H9 (cell line): ENCODE measurements around the gene EML3. TPM values are rescaled to one million over a fixed set of nuclear protein-coding genes. Genes with fewer than 3 reads are reported as not detected.

Experiments used
- DNase-seq: peaks from one replicate; pipeline ENCODE4 v3.0.0-alpha.2; 2017
- H2AFZ ChIP-seq: one replicate; pipeline ENCODE4 v1.6.1; 2013; ENCODE audit warnings: mild to moderate bottlenecking, low read length, control low read depth, moderate library complexity
- H2AK5ac ChIP-seq: 2 replicates; pipeline ENCODE4 v1.6.1; 2013; ENCODE audit warnings: low read length, control low read depth, mixed read lengths; ENCODE audit not compliant: insufficient read length
- H2BK120ac ChIP-seq: one replicate; pipeline ENCODE4 v1.6.1; 2013; ENCODE audit warnings: low read depth, mild to moderate bottlenecking, low read length, control low read depth, inconsistent platforms; ENCODE audit not compliant: poor library complexity, severe bottlenecking
- H2BK12ac ChIP-seq: 2 replicates; pipeline ENCODE4 v1.6.1; 2013; ENCODE audit warnings: low read length, control low read depth, mixed read lengths, low read depth; ENCODE audit not compliant: insufficient read length
- H2BK15ac ChIP-seq: 2 replicates; pipeline ENCODE4 v1.6.1; 2013; ENCODE audit warnings: low read depth, low read length, control low read depth
- H2BK20ac ChIP-seq: one replicate; pipeline ENCODE4 v1.6.1; 2013; ENCODE audit warnings: low read depth, mild to moderate bottlenecking, low read length, control low read depth, inconsistent platforms; ENCODE audit not compliant: poor library complexity, severe bottlenecking
- H2BK5ac ChIP-seq: 2 replicates; pipeline ENCODE4 v1.6.1; 2013; ENCODE audit warnings: low read length, control low read depth, mixed read lengths; ENCODE audit not compliant: insufficient read length
- H3K14ac ChIP-seq: 2 replicates; pipeline ENCODE4 v1.6.1; 2013; ENCODE audit warnings: low read length, control low read depth; ENCODE audit not compliant: insufficient read depth
- H3K18ac ChIP-seq: 2 replicates; pipeline ENCODE4 v1.6.1; 2013; ENCODE audit warnings: low read depth, mild to moderate bottlenecking, mixed read lengths, low read length, control low read depth; ENCODE audit not compliant: insufficient read length
- H3K23ac ChIP-seq: 2 replicates; pipeline ENCODE4 v1.6.1; 2013; ENCODE audit warnings: low read length, control low read depth, mixed read lengths, low read depth; ENCODE audit not compliant: insufficient read length
- H3K23me2 ChIP-seq: 2 replicates; pipeline ENCODE4 v1.6.1; 2013; ENCODE audit warnings: low read depth, mild to moderate bottlenecking, mixed read lengths, low read length, control low read depth; ENCODE audit not compliant: insufficient read length, poor library complexity, severe bottlenecking
- H3K27ac ChIP-seq: 2 replicates; pipeline ENCODE4 v1.5.1; 2013; ENCODE audit warnings: low read length, control low read depth, mixed read lengths, low read depth; ENCODE audit not compliant: insufficient read length
- H3K27me3 ChIP-seq: 2 replicates; pipeline ENCODE4 v1.6.1; 2013; ENCODE audit warnings: low read length, control low read depth, inconsistent platforms; ENCODE audit not compliant: insufficient read depth
- H3K4ac ChIP-seq: 2 replicates; pipeline ENCODE4 v1.6.1; 2013; ENCODE audit warnings: low read depth, mild to moderate bottlenecking, control low read depth, inconsistent platforms, low read length, moderate library complexity
- H3K4me1 ChIP-seq: 2 replicates; pipeline ENCODE4 v1.6.1; 2013; ENCODE audit warnings: low read length, control low read depth, inconsistent platforms; ENCODE audit not compliant: insufficient read depth
- H3K4me2 ChIP-seq: 2 replicates; pipeline ENCODE4 v1.6.1; 2013; ENCODE audit warnings: low read length, control low read depth, mixed read lengths; ENCODE audit not compliant: insufficient read length, insufficient read depth
- H3K56ac ChIP-seq: 2 replicates; pipeline ENCODE4 v1.6.1; 2013; ENCODE audit warnings: low read depth, mild to moderate bottlenecking, mixed read lengths, low read length, control low read depth; ENCODE audit not compliant: insufficient read length
- H3K79me1 ChIP-seq: 2 replicates; pipeline ENCODE4 v1.6.1; 2013; ENCODE audit warnings: low read depth, mild to moderate bottlenecking, moderate library complexity, low read length, control low read depth, inconsistent platforms; ENCODE audit not compliant: insufficient read depth, poor library complexity, severe bottlenecking
- H3K79me2 ChIP-seq: 2 replicates; pipeline ENCODE4 v1.6.1; 2013; ENCODE audit warnings: low read length, control low read depth, inconsistent platforms; ENCODE audit not compliant: insufficient read depth
- H3K9ac ChIP-seq: 2 replicates; pipeline ENCODE4 v1.6.1; 2013; ENCODE audit warnings: low read length, control low read depth, mixed read lengths; ENCODE audit not compliant: insufficient read length; ENCODE audit errors: extremely low read depth
- H3K9me3 ChIP-seq: one replicate; pipeline ENCODE4 v1.6.1; 2013; ENCODE audit warnings: low read depth, low read length, inconsistent platforms; ENCODE audit not compliant: control insufficient read depth
- H3T11ph ChIP-seq: one replicate; pipeline ENCODE4 v1.6.1; 2013; ENCODE audit warnings: mild to moderate bottlenecking, low read length, control low read depth, inconsistent platforms
- H4K20me1 ChIP-seq: one replicate; pipeline ENCODE4 v1.6.1; 2013; ENCODE audit not compliant: control insufficient read depth, insufficient read length, insufficient read depth
- H4K5ac ChIP-seq: 2 replicates; pipeline ENCODE4 v1.6.1; 2013; ENCODE audit warnings: low read depth, mild to moderate bottlenecking, mixed read lengths, low read length, control low read depth; ENCODE audit not compliant: insufficient read length
- H4K8ac ChIP-seq: replicated peaks from 2 replicates; pipeline ENCODE4 v1.6.1; 2013; ENCODE audit warnings: low read length, control low read depth, mixed read lengths, low read depth; ENCODE audit not compliant: insufficient read length
- H4K91ac ChIP-seq: 2 replicates; pipeline ENCODE4 v1.6.1; 2013; ENCODE audit warnings: low read depth, mild to moderate bottlenecking, moderate library complexity, mixed read lengths, low read length, control low read depth; ENCODE audit not compliant: insufficient read length
- H3K27ac Mint-ChIP-seq, 3 experiments: 2 replicates in 2 of 3; 3 replicates in 1 of 3; pipeline ENCODE4 v1.8.0; 2020 to 2021; ENCODE audit warnings: mixed read lengths in 3 of 3, mild to moderate bottlenecking in 1 of 3, moderate library complexity in 1 of 3
- H3K27me3 Mint-ChIP-seq: 2 replicates; pipeline ENCODE4 v1.8.0; 2021; ENCODE audit warnings: low read depth, mild to moderate bottlenecking, moderate library complexity, mixed read lengths
- H3K36me3 Mint-ChIP-seq, 3 experiments: 2 replicates in 2 of 3; 3 replicates in 1 of 3; pipeline ENCODE4 v1.8.0; 2020 to 2021; ENCODE audit warnings: low read depth in 3 of 3, mixed read lengths in 3 of 3; ENCODE audit not compliant: insufficient read depth in 1 of 3
- H3K4me1 Mint-ChIP-seq, 2 experiments: 2 replicates each; pipeline ENCODE4 v1.8.0; 2020; ENCODE audit warnings: mixed read lengths in 2 of 2
- H3K4me3 Mint-ChIP-seq, 2 experiments: 2 replicates in 1 of 2; 3 replicates in 1 of 2; pipeline ENCODE4 v1.8.0; 2020 to 2021; ENCODE audit warnings: mild to moderate bottlenecking in 2 of 2, mixed read lengths in 2 of 2, moderate library complexity in 1 of 2
- H3K9me3 Mint-ChIP-seq, 2 experiments: 2 replicates in 1 of 2; 3 replicates in 1 of 2; pipeline ENCODE4 v1.8.0; 2020; ENCODE audit warnings: mild to moderate bottlenecking in 2 of 2, mixed read lengths in 2 of 2, moderate library complexity in 1 of 2
- CTCF ChIP-seq: fragments of 200-600 bp; sonication (generic); conservative IDR thresholded peaks from 3 replicates; pipeline ENCODE4 v1.8.0; 2021; ENCODE audit warnings: antibody characterized with exemption, mild to moderate bottlenecking
- WGBS: extraction: QIAGEN DNeasy Blood & Tissue Kit; methylation state at CpG from one replicate; pipeline ENCODE4 v1.1.7; 2013; ENCODE audit warnings: missing lambda C conversion rate, low lambda C conversion rate, mixed read lengths; ENCODE audit not compliant: insufficient read length; ENCODE audit errors: extremely low coverage; 5-methylcytosine and 5-hydroxymethylcytosine counted together
- total RNA-seq: library from RNA; stranded (reverse); gene quantifications from 2 replicates; pipeline ENCODE4 v1.2.1, GENCODE V29; 2021

Gene EML3
- total RNA-seq, 1 experiment from 2014 or later: 35.3 TPM

GRCh38 chr11:62580959-62581715 lies 31.4 kb downstream of the EML3 start:
- peak overlapping the region in 1 of 3 experiments; percentile 1; a peak in 1 of 7 replicates for H3K27ac Mint-ChIP-seq
- H2BK15ac ChIP-seq: no peak overlapping the region
- DNase-seq: no peak
- no peak overlapping the region for H4K8ac ChIP-seq
- no peaks in the 10 kb centered on the region for H3K4me1 Mint-ChIP-seq
- no peaks in the 10 kb centered on the region for H3K4me1 ChIP-seq
- no peaks in the 10 kb centered on the region for H3K27me3 ChIP-seq
- no peak overlapping the region for H4K5ac ChIP-seq
- no peak overlapping the region for H2BK12ac ChIP-seq
- H3K79me1 ChIP-seq: peaks cover 3% of the 10 kb centered on the region
- no peak overlapping the region for H3K18ac ChIP-seq
- H3K4ac ChIP-seq: no peak overlapping the region
- H3K9me3 ChIP-seq: no peaks in the 10 kb centered on the region
- no peak overlapping the region for H4K91ac ChIP-seq
- H3K9ac ChIP-seq: no peak overlapping the region
- H2BK20ac ChIP-seq: no peak overlapping the region
- no peak overlapping the region for H3K14ac ChIP-seq
- H3K27ac ChIP-seq: no peak overlapping the region
- no CpG with 5 or more reads among the region's 18 CpGs for WGBS
- no peaks in the 10 kb centered on the region for H3K9me3 Mint-ChIP-seq
- no peak overlapping the region for H2AK5ac ChIP-seq
- no peak overlapping the region for H2AFZ ChIP-seq
- H4K20me1 ChIP-seq: no peaks in the 10 kb centered on the region
- H3K27me3 Mint-ChIP-seq: no peaks in the 10 kb centered on the region
- no peak overlapping the region for H3K23ac ChIP-seq
- H3K4me3 Mint-ChIP-seq: no peak overlapping the region; a peak in 1 of 5 replicates
- no peaks in the 10 kb centered on the region for H3K23me2 ChIP-seq
- peaks cover 3 to 54% (median 50%) of the 10 kb centered on the region in 3 experiments; a peak in 6 of 7 replicates for H3K36me3 Mint-ChIP-seq
- H3T11ph ChIP-seq: no peak overlapping the region
- no peak overlapping the region for H3K56ac ChIP-seq
- H3K79me2 ChIP-seq: no peaks in the 10 kb centered on the region
- no peak overlapping the region for H3K4me2 ChIP-seq
- H2BK120ac ChIP-seq: no peak overlapping the region
- no peak overlapping the region for H2BK5ac ChIP-seq
- TF ChIP-seq CTCF: no peak
